Astrocyte (in vitro differentiated cells and primary cell): ENCODE measurements around the gene SLC25A18. TPM values are rescaled to one million over a fixed set of nuclear protein-coding genes. Genes with fewer than 3 reads are reported as not detected.
"Not testable (repeated sequence)": the region's sequence is repeated elsewhere in the genome, so short reads cannot be mapped to it uniquely, and the experiment has no call there.

Source experiments
- DNase-seq: peaks from one replicate; pipeline ENCODE4 v3.0.0-alpha.2; 2010; ENCODE audit warnings: low read depth
- FAIRE-seq: peaks from 2 replicates; lab custom pipeline; 2011; peaks lifted over from hg19 to GRCh38; lab: Jason Lieb, UNC
- H2AFZ ChIP-seq: 2 replicates; pipeline ENCODE4 v1.6.0; 2012; ENCODE audit warnings: low read depth, low read length, inconsistent platforms
- H3K27ac ChIP-seq: 2 replicates; pipeline ENCODE4 v1.5.1; 2011; ENCODE audit warnings: low read depth, low read length, inconsistent platforms
- H3K27me3 ChIP-seq: 2 replicates; pipeline ENCODE4 v1.6.0; 2011; ENCODE audit warnings: low read length, inconsistent platforms; ENCODE audit not compliant: insufficient read depth
- H3K36me3 ChIP-seq: 2 replicates; pipeline ENCODE4 v1.5.1; 2011; ENCODE audit warnings: low read length, inconsistent platforms; ENCODE audit not compliant: insufficient read depth
- H3K4me1 ChIP-seq: 2 replicates; pipeline ENCODE4 v1.5.1; 2011; ENCODE audit warnings: low read length, inconsistent platforms; ENCODE audit not compliant: insufficient read depth
- H3K4me2 ChIP-seq: 2 replicates; pipeline ENCODE4 v1.6.0; 2012; ENCODE audit warnings: low read length, inconsistent platforms
- H3K4me3 ChIP-seq: 2 replicates; pipeline ENCODE4 v1.5.1; 2011; ENCODE audit warnings: low read depth, mild to moderate bottlenecking, low read length, inconsistent platforms; ENCODE audit not compliant: insufficient read depth
- H3K79me2 ChIP-seq: 2 replicates; pipeline ENCODE4 v1.6.0; 2012; ENCODE audit warnings: mild to moderate bottlenecking, low read length, inconsistent platforms; ENCODE audit not compliant: insufficient read depth
- H3K9ac ChIP-seq: 2 replicates; pipeline ENCODE4 v1.6.0; 2012; ENCODE audit warnings: mild to moderate bottlenecking, low read length, inconsistent platforms
- H3K9me3 ChIP-seq: 2 replicates; pipeline ENCODE4 v1.5.1; 2012; ENCODE audit warnings: low read depth, mild to moderate bottlenecking, low read length, inconsistent platforms; ENCODE audit not compliant: insufficient read depth
- H4K20me1 ChIP-seq: 2 replicates; pipeline ENCODE4 v1.6.0; 2012; ENCODE audit warnings: low read length, inconsistent platforms; ENCODE audit not compliant: insufficient read depth
- H3K27ac Mint-ChIP-seq: one replicate; pipeline ENCODE4 v1.8.0; 2021; ENCODE audit warnings: mild to moderate bottlenecking, mixed read lengths; ENCODE audit not compliant: unreplicated experiment
- H3K27me3 Mint-ChIP-seq: one replicate; pipeline ENCODE4 v1.8.0; 2021; ENCODE audit warnings: low read depth, mixed read lengths; ENCODE audit not compliant: unreplicated experiment
- H3K36me3 Mint-ChIP-seq: one replicate; pipeline ENCODE4 v1.8.0; 2021; ENCODE audit warnings: low read depth, mixed read lengths; ENCODE audit not compliant: unreplicated experiment
- H3K4me1 Mint-ChIP-seq: one replicate; pipeline ENCODE4 v1.8.0; 2021; ENCODE audit warnings: low read depth, mixed read lengths; ENCODE audit not compliant: unreplicated experiment
- H3K4me3 Mint-ChIP-seq: one replicate; pipeline ENCODE4 v1.8.0; 2021; ENCODE audit warnings: mild to moderate bottlenecking, moderate library complexity, mixed read lengths; ENCODE audit not compliant: unreplicated experiment
- H3K9me3 Mint-ChIP-seq: one replicate; pipeline ENCODE4 v1.8.0; 2021; ENCODE audit warnings: mild to moderate bottlenecking, mixed read lengths; ENCODE audit not compliant: unreplicated experiment
- CTCF ChIP-seq: IDR thresholded peaks from 2 replicates; pipeline ENCODE4 v1.5.1; 2011; ENCODE audit warnings: low read depth, mild to moderate bottlenecking, inconsistent platforms, low read length, moderate library complexity; ENCODE audit not compliant: insufficient read depth
- EZH2 ChIP-seq: IDR thresholded peaks from 2 replicates; pipeline ENCODE4 v1.6.1; 2012; ENCODE audit warnings: mild to moderate bottlenecking, low read length, inconsistent platforms; ENCODE audit not compliant: insufficient read depth
- total RNA-seq: library from RNA; stranded (reverse); gene quantifications from 2 replicates; pipeline ENCODE4 v1.2.1, GENCODE V29; 2021

Gene SLC25A18
- total RNA-seq, 1 donor from 2014 or later = 0.48 TPM

- FAIRE-seq = no peak
- Histone ChIP-seq H3K4me1 (no peaks in the 10 kb centered on the region), H3K9ac (no peak overlapping the region), H3K9me3 (no peaks in the 10 kb centered on the region), H3K4me2 (no peak overlapping the region), H2AFZ (no peak overlapping the region), H3K4me3 (no peak overlapping the region), H4K20me1 (no peaks in the 10 kb centered on the region), H3K36me3 (no peaks in the 10 kb centered on the region), H3K27me3 (peaks cover 6% of the 10 kb centered on the region), H3K79me2 (no peaks in the 10 kb centered on the region), H3K27ac (no peak overlapping the region)
- peaks cover 10% of the 10 kb centered on the region for H3K4me1 Mint-ChIP-seq
- DNase-seq = no peak
- no peak overlapping the region for H3K27ac Mint-ChIP-seq
- no peaks in the 10 kb centered on the region for H3K27me3 Mint-ChIP-seq
- TF ChIP-seq CTCF (no peak), EZH2 (no peak)
- no peak overlapping the region for H3K4me3 Mint-ChIP-seq
- peaks cover 8% of the 10 kb centered on the region for H3K36me3 Mint-ChIP-seq
- no peaks in the 10 kb centered on the region for H3K9me3 Mint-ChIP-seq
These were observed 49.2 kb upstream of the SLC25A18 start for GRCh38 chr22:17514084-17514483.

DNA sequence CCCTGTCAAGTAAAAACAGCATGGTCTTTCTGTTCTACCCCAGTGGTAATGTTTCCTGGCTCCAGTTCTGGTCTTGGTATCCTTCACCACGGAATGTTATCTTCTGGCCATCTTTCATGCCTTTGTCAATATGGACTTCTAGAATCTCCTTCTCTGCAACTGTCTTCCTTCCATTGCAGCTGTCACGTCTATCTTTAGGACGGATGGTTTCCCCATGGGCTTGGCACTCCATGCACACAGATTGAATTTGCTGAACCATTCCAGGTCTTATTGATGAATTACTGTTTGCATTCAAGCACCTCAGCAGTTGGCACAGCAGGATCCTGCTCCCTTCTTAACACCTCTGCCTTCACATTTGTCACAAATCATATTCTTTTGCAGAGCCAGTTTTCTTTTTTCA lies 44.9 kb upstream of the SLC25A18 start:
- Mint-ChIP-seq H3K36me3 (peaks cover 6% of the 10 kb centered on the region), H3K27ac (no peak overlapping the region), H3K9me3 (no peaks in the 10 kb centered on the region), H3K27me3 (no peaks in the 10 kb centered on the region), H3K4me3 (no peak overlapping the region), H3K4me1 (peaks cover 10% of the 10 kb centered on the region)
- Histone ChIP-seq H3K27me3 (peaks cover 6% of the 10 kb centered on the region), H3K4me3 (no peak overlapping the region), H3K4me2 (no peak overlapping the region), H3K79me2 (no peaks in the 10 kb centered on the region), H3K4me1 (no peaks in the 10 kb centered on the region), H3K9ac (no peak overlapping the region), H3K27ac (no peak overlapping the region), H4K20me1 (no peaks in the 10 kb centered on the region), H2AFZ (no peak overlapping the region), H3K9me3 (no peaks in the 10 kb centered on the region), H3K36me3 (no peaks in the 10 kb centered on the region)
- TF ChIP-seq EZH2 (no peak), CTCF (no peak)
- no peak for FAIRE-seq
- DNase-seq = no peak

DNA sequence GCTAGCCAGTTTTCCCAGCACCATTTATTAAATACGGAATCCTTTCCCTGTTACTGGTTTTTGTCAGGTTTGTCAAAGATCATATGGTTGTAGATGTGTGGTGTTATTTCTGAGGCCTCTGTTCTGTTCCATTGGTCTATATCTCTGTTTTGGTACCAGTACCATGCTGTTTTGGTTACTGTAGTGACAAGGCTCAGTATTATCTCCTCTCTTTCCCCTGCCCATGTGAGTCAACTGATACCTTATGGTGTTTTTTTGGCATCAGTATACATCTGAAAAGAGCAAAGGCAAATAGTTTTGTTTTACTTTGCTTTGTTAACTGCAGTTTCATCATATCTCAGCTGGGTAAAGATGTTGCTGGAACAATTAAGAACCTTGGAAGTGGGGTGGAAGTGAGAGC lies 41.3 kb upstream of the SLC25A18 start:
- not testable (repeated sequence) for H3K9me3 ChIP-seq, H2AFZ ChIP-seq, H3K9me3 Mint-ChIP-seq, DNase-seq, H3K27ac Mint-ChIP-seq, H3K36me3 ChIP-seq, FAIRE-seq, H4K20me1 ChIP-seq, H3K4me2 ChIP-seq, H3K27me3 Mint-ChIP-seq, H3K4me1 ChIP-seq, H3K79me2 ChIP-seq, H3K27me3 ChIP-seq, H3K4me3 Mint-ChIP-seq, H3K36me3 Mint-ChIP-seq, H3K4me1 Mint-ChIP-seq, H3K9ac ChIP-seq, H3K27ac ChIP-seq, H3K4me3 ChIP-seq
